ENCODE results near the gene ANO5. TPM values are rescaled to one million over a fixed set of nuclear protein-coding genes. Genes with fewer than 3 reads are reported as not detected.
A peak's percentile ranks its signal among the peaks of the same experiment; 100 is the strongest.

Gene ANO5
- total RNA-seq, 1 experiment from 2014 or later = 3.7 TPM

DNA sequence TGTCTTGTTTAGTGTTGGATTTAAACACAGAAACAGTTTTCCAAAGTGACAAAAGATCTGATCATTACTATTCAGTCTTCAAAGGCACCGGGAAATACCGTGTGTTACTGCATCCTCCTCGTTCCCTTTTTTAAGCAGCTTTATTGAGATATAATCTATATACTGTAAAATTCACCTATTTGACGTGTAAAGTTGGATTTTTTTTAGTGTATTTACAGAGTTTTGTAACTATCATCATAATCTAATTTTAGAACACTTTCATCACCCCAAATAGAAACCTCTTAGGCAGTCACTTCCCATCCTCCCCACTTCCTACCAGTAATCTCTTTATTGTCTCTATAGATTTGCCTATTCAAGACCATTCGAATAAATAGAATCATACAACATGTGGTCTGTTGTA is 1.4 kb downstream of the ANO5 start:
- peak; percentile 3 for DNase-seq (ENCODE audit: low spot score)
- BruUV-seq (replicated peaks) = no TSS peak
- TF ChIP-seq, protein P1, sequence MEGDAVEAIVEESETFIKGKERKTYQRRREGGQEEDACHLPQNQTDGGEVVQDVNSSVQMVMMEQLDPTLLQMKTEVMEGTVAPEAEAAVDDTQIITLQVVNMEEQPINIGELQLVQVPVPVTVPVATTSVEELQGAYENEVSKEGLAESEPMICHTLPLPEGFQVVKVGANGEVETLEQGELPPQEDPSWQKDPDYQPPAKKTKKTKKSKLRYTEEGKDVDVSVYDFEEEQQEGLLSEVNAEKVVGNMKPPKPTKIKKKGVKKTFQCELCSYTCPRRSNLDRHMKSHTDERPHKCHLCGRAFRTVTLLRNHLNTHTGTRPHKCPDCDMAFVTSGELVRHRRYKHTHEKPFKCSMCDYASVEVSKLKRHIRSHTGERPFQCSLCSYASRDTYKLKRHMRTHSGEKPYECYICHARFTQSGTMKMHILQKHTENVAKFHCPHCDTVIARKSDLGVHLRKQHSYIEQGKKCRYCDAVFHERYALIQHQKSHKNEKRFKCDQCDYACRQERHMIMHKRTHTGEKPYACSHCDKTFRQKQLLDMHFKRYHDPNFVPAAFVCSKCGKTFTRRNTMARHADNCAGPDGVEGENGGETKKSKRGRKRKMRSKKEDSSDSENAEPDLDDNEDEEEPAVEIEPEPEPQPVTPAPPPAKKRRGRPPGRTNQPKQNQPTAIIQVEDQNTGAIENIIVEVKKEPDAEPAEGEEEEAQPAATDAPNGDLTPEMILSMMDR (conservative IDR thresholded peaks at IDR 0.05; ENCODE audit: low read depth, low read length) = no peak
- no peak for TF ChIP-seq EZH2 (IDR thresholded peaks at IDR 0.05; ENCODE audit: borderline replicate concordance, low read depth, low read length, poor library complexity, severe bottlenecking)
- Histone ChIP-seq H3K36me3 (ENCODE audit: insufficient read depth, low read length, poor library complexity, severe bottlenecking) (no peaks in the 10 kb centered on the region), H3K27me3 (replicated peaks; ENCODE audit: insufficient read depth, low read depth, low read length, poor library complexity) (no peaks in the 10 kb centered on the region), H3K9me3 (ENCODE audit: low read depth, low read length, poor library complexity, severe bottlenecking) (no peaks in the 10 kb centered on the region), H3K4me1 (ENCODE audit: insufficient read depth, low read length, poor library complexity, severe bottlenecking) (peaks cover 10% of the 10 kb centered on the region), H3K27ac (ENCODE audit: low read depth, low read length, poor library complexity, severe bottlenecking) (no peak overlapping the region), H3K4me3 (ENCODE audit: low read depth, low read length, poor library complexity, severe bottlenecking) (peak overlapping the region; percentile 80)
- POLR2A ChIA-PET (ENCODE audit: low non-redundant PET) = no interaction called here
- intact Hi-C loops (cut with micrococcal nuclease; ENCODE audit: unreplicated experiment) = loop anchor here (5.0 kb wide), 1 partner anchor 48 kb away; no protein-coding TSS in a partner anchor
- CTCF ChIA-PET = no interaction called here

DNA sequence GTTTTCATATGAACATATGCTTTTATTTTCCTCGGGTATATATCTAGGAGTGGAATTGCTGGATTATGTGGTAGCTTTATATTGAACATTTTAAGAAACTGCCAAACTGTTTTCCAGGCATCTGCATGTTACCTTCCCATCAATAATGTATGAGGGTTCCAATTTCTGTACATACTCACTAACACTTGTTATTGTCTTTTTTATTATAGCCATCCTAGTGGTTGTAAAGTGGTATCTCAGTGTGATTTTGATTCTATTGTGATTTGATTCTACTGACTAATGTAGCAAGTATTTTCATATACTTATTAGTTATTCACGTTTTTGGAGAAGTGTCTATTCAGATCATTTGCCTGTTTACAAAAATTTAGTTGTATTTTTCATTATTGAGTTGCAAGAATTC is 2.0 kb downstream of the ANO5 start:
- Histone ChIP-seq H3K4me3 (ENCODE audit: low read depth, low read length, poor library complexity, severe bottlenecking) (peak overlapping the region; percentile 80), H3K4me1 (ENCODE audit: insufficient read depth, low read length, poor library complexity, severe bottlenecking) (peaks cover 4% of the 10 kb centered on the region), H3K9me3 (ENCODE audit: low read depth, low read length, poor library complexity, severe bottlenecking) (no peaks in the 10 kb centered on the region), H3K27ac (ENCODE audit: low read depth, low read length, poor library complexity, severe bottlenecking) (no peak overlapping the region), H3K36me3 (ENCODE audit: insufficient read depth, low read length, poor library complexity, severe bottlenecking) (no peaks in the 10 kb centered on the region), H3K27me3 (replicated peaks; ENCODE audit: insufficient read depth, low read depth, low read length, poor library complexity) (no peaks in the 10 kb centered on the region)
- intact Hi-C loops (cut with micrococcal nuclease; ENCODE audit: unreplicated experiment) = loop anchor here (5.0 kb wide), 1 partner anchor 47 kb away; no protein-coding TSS in a partner anchor
- ChIA-PET POLR2A (ENCODE audit: low non-redundant PET) (no interaction called here), CTCF (no interaction called here)
- TF ChIP-seq, protein P1 (conservative IDR thresholded peaks at IDR 0.05; ENCODE audit: low read depth, low read length) = no peak
- no peak for TF ChIP-seq EZH2 (IDR thresholded peaks at IDR 0.05; ENCODE audit: borderline replicate concordance, low read depth, low read length, poor library complexity, severe bottlenecking)
- no TSS peak for BruUV-seq (replicated peaks)
- peak; percentile 3 for DNase-seq (ENCODE audit: low spot score)

DNA sequence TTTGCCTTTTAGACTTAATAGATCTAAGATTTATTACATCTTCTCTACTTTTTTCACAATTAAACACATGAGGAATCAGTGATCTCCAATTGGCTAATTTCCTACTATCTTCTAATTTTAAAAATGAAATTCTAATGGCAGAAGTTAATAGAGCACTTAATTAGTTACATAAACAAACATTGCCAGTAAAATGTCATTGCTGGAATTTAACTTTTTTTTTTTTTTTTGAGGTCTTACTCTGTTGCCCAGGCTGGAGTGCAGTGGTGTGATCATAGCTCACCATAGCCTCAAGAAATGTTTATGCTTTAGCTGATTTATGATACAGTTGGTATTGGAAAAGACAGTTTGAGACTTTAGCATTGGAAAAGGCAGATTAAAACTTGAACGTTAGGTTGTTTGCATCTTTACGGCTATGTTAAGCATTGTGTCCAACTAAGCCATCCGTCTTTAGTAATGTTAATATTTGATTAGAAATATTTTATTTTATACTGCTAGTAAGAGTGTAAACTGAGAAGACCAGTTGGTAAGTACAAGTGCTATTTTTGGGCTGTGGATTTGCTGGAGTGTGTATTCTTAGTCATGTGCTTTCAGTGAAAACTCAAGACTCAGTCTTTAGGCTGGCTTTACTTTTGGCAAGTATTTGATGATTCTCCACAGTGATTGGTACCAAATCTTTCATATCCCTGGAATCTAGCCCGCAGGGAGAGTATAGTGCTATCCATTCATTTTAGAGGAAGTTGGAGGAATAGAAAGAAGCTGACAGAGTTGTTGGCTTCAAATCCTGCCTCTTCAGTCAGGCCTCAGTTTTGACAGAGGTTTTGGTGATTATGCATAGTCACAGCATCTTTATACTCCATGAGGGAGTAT is 4.5 kb downstream of the ANO5 start:
- ChIA-PET POLR2A (ENCODE audit: low non-redundant PET) (no interaction called here), CTCF (no interaction called here)
- no TSS peak for BruUV-seq (replicated peaks)
- Histone ChIP-seq H3K27me3 (replicated peaks; ENCODE audit: insufficient read depth, low read depth, low read length, poor library complexity) (no peaks in the 10 kb centered on the region), H3K4me1 (ENCODE audit: insufficient read depth, low read length, poor library complexity, severe bottlenecking) (no peaks in the 10 kb centered on the region), H3K27ac (ENCODE audit: low read depth, low read length, poor library complexity, severe bottlenecking) (no peak overlapping the region), H3K36me3 (ENCODE audit: insufficient read depth, low read length, poor library complexity, severe bottlenecking) (no peaks in the 10 kb centered on the region), H3K9me3 (ENCODE audit: low read depth, low read length, poor library complexity, severe bottlenecking) (no peaks in the 10 kb centered on the region), H3K4me3 (ENCODE audit: low read depth, low read length, poor library complexity, severe bottlenecking) (no peak overlapping the region)
- intact Hi-C loops (cut with micrococcal nuclease; ENCODE audit: unreplicated experiment) = no loop called here
- DNase-seq (ENCODE audit: low spot score) = no peak
- TF ChIP-seq EZH2 (IDR thresholded peaks at IDR 0.05; ENCODE audit: borderline replicate concordance, low read depth, low read length, poor library complexity, severe bottlenecking) = no peak
- TF ChIP-seq, protein P1 (conservative IDR thresholded peaks at IDR 0.05; ENCODE audit: low read depth, low read length) = no peak

Data from A673 (cell line).